Measurements from ENCODE around the gene TROAP.

GRCh38 chr12:49297695-49298060, 25.4 kb upstream of the TROAP start:
- TF ChIP-seq, protein P1, sequence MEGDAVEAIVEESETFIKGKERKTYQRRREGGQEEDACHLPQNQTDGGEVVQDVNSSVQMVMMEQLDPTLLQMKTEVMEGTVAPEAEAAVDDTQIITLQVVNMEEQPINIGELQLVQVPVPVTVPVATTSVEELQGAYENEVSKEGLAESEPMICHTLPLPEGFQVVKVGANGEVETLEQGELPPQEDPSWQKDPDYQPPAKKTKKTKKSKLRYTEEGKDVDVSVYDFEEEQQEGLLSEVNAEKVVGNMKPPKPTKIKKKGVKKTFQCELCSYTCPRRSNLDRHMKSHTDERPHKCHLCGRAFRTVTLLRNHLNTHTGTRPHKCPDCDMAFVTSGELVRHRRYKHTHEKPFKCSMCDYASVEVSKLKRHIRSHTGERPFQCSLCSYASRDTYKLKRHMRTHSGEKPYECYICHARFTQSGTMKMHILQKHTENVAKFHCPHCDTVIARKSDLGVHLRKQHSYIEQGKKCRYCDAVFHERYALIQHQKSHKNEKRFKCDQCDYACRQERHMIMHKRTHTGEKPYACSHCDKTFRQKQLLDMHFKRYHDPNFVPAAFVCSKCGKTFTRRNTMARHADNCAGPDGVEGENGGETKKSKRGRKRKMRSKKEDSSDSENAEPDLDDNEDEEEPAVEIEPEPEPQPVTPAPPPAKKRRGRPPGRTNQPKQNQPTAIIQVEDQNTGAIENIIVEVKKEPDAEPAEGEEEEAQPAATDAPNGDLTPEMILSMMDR (IDR thresholded peaks at IDR 0.05), result no peak
- TF ChIP-seq POLR2A (IDR thresholded peaks at IDR 0.05) (no peak), EP300 (IDR thresholded peaks at IDR 0.05) (no peak)

Measured in tibial nerve (tissue), 4 donors.